KOPT-K1 (cell line): ENCODE data around the gene TEAD1.

Source experiments
- H3K27ac ChIP-seq: fragments of 200-600 bp; sonication (generic); 2 replicates; pipeline ENCODE4 v1.5.1; 2016; ENCODE audit warnings: antibody characterized with exemption, mild to moderate bottlenecking, low read depth, low read length; ENCODE audit not compliant: poor library complexity, severe bottlenecking
- H3K36me3 ChIP-seq: fragments of 200-600 bp; sonication (generic); 2 replicates; pipeline ENCODE4 v1.5.1; 2017; ENCODE audit warnings: antibody characterized with exemption, mild to moderate bottlenecking, low read length, moderate library complexity; ENCODE audit not compliant: insufficient read depth
- H3K9me3 ChIP-seq: fragments of 200-600 bp; sonication (generic); 2 replicates; pipeline ENCODE4 v1.5.1; 2017; ENCODE audit warnings: antibody characterized with exemption, low read length, mild to moderate bottlenecking; ENCODE audit not compliant: insufficient read depth, poor library complexity, severe bottlenecking

The TEAD1 gene

DNA sequence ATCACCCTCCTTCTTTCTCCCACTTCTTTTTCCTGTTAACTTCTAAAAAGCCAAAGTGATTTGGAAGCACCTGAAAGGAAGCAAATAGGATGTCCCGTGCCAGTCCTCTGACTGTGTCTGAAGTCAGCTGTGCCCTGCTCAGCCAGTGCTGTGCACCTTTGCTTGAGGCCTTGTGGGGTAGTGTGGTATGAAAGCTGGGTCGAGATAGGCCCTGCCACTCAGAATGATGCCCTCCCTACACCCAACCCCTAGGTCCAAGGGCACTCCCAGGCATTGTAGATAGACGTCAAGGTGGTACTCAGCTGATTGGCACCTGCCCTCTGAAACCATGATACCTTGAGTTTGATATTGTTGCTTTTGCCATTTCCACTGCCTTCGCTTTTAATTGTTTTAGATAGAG, 251.3 kb downstream of the TEAD1 start:
- Histone ChIP-seq H3K27ac (no peak overlapping the region), H3K9me3 (no peaks in the 10 kb centered on the region), H3K36me3 (no peaks in the 10 kb centered on the region)

GRCh38 chr11:12927221-12927620, 253.0 kb downstream of the TEAD1 start:
- Histone ChIP-seq H3K36me3 (no peaks in the 10 kb centered on the region), H3K9me3 (no peaks in the 10 kb centered on the region)

DNA sequence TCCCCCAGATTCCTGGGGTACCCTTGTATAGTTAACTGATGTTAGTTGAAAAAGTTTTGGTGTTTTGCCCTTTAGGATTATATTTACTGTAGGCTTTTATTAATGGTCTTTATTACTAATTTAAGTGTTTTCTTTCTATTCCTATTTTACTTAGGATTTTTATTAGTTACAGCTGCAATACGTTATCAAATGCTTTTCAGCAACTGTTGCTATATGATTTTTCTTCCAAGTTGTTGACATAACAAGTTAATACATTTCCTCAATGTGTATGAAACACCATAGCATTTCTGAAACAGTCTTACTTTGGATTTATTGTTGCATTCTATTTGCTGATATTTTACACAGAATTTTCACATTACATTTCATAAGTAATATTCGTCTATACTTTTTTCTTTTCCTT, 253.7 kb downstream of the TEAD1 start:
- no peaks in the 10 kb centered on the region for H3K9me3 ChIP-seq
- H3K36me3 ChIP-seq: no peaks in the 10 kb centered on the region
- H3K27ac ChIP-seq: no peak overlapping the region

More at GRCh38 chr11:12927221-12927620, 253.0 kb downstream of the TEAD1 start:
- no peak overlapping the region for H3K27ac ChIP-seq

DNA sequence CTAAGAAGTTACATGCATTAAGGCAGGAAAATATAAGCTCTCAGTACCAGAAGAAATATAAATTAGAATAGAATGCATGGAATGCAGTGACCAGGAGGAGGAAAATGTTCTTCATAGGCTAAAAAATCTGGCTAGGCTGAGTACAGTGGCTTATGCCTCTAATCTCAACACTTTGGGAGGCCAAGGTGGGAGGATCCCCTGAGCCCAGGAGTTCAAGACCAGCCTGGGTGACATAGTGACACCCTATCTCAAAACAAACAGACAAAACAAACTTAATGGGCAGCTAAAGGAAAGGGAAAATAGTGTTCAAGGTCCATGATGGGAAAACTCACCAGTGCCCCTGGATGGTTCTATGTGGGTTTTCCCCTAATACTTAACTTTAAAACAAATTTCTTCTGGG, 256.6 kb downstream of the TEAD1 start:
- Histone ChIP-seq H3K27ac (no peak overlapping the region), H3K9me3 (no peaks in the 10 kb centered on the region), H3K36me3 (no peaks in the 10 kb centered on the region)

DNA sequence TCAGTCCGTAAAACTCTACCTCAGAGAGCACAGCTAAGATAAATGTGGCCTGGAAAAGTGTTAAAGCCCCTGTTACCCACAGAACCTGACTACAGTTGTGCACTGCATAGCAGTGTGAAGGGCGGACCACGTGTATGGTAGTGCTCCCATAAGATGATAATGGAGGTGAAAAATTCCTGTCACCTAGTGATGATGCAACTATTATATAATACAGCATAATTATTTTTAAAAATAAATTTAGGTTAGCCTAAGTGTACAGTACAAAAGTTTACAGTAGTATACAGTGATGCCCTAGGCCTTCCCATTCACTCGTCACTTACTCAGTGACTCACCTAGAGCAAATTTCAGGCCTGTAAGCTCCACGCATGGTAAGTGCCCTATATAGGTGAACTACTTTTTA, 258.3 kb downstream of the TEAD1 start:
- Histone ChIP-seq H3K27ac (no peak overlapping the region), H3K9me3 (no peaks in the 10 kb centered on the region), H3K36me3 (no peaks in the 10 kb centered on the region)

GRCh38 chr11:12936200-12936599, 262.0 kb downstream of the TEAD1 start:
- Histone ChIP-seq H3K36me3 (no peaks in the 10 kb centered on the region), H3K27ac (no peak overlapping the region), H3K9me3 (no peaks in the 10 kb centered on the region)

- Histone ChIP-seq H3K27ac (no peak overlapping the region), H3K9me3 (no peaks in the 10 kb centered on the region), H3K36me3 (no peaks in the 10 kb centered on the region)
Measured at GRCh38 chr11:12938590-12939247, 264.5 kb downstream of the TEAD1 start.

DNA sequence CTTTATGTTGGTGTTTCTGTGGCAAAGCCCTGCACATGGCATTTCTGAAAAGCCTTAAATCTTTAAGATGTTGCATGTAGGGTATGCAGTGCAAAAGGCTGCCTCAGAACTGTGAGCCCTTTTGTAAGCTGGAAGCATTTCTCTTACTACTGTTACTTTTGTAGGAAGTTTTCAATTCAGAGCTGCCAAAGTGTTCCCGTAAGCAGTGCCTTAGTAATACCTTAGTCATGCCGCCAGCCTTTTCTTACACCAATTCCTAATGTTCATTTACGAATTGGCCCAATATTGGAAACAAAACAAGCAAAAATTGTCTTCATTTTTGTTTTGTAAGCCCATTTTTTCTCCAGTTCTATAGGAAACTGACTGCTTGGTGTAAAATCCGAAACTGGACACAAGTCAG, 267.4 kb downstream of the TEAD1 start:
- H3K27ac ChIP-seq: no peak overlapping the region
- H3K36me3 ChIP-seq: no peaks in the 10 kb centered on the region
- H3K9me3 ChIP-seq: no peaks in the 10 kb centered on the region

GRCh38 chr11:12942157-12942556, 267.9 kb downstream of the TEAD1 start:
- no peaks in the 10 kb centered on the region for H3K9me3 ChIP-seq
- H3K36me3 ChIP-seq: no peaks in the 10 kb centered on the region

DNA sequence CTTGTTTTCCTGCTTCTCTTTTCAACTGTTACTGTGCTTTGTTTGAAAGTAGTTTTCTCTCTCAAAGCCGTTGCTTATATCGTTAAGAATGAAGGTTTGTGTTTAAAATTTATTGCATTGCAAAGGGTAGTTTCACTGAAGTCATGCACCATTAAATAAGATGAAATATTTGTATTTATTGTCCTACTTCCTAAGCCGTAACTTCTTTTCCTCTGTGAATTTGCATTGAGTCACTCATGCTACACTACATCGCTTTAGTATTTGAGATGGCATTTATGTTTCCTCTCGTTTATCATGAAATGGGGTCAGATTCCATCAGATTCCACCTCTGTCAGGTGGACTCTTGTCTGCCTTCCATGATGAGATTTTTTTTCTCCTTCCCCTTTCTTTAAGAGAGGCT, 269.1 kb downstream of the TEAD1 start:
- no peaks in the 10 kb centered on the region for H3K36me3 ChIP-seq
- no peak overlapping the region for H3K27ac ChIP-seq
- no peaks in the 10 kb centered on the region for H3K9me3 ChIP-seq

More at GRCh38 chr11:12942157-12942556, 267.9 kb downstream of the TEAD1 start:
- no peak overlapping the region for H3K27ac ChIP-seq

DNA sequence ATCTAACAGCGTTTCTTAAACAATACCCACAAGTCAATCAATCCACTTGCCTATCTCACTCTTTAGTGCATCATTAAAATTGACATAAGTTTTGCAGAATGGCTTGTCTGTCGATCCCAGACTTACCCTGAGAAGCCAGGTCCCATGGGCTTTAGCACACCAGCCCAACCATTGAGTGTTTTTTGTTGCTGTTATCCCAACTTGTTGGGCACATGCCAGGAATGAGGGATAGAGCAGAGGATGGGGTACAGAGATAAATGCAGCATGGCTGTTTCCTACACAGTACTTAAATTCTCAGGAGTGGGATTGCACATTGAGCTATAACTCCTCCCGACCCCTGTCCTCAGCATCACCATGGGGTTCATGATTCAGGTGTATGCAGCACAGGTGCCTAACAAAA, 270.7 kb downstream of the TEAD1 start:
- H3K9me3 ChIP-seq: no peaks in the 10 kb centered on the region
- H3K27ac ChIP-seq: no peak overlapping the region
- H3K36me3 ChIP-seq: no peaks in the 10 kb centered on the region

- Histone ChIP-seq H3K9me3 (no peaks in the 10 kb centered on the region), H3K36me3 (no peaks in the 10 kb centered on the region), H3K27ac (no peak overlapping the region)
Measured at GRCh38 chr11:12949453-12949852, 275.2 kb downstream of the TEAD1 start.

- Histone ChIP-seq H3K9me3 (no peaks in the 10 kb centered on the region), H3K27ac (no peak overlapping the region), H3K36me3 (no peaks in the 10 kb centered on the region)
Measured at GRCh38 chr11:12950670-12951069, 276.4 kb downstream of the TEAD1 start.

GRCh38 chr11:12951376-12951775, 277.2 kb downstream of the TEAD1 start:
- Histone ChIP-seq H3K9me3 (no peaks in the 10 kb centered on the region), H3K27ac (no peak overlapping the region), H3K36me3 (no peaks in the 10 kb centered on the region)

DNA sequence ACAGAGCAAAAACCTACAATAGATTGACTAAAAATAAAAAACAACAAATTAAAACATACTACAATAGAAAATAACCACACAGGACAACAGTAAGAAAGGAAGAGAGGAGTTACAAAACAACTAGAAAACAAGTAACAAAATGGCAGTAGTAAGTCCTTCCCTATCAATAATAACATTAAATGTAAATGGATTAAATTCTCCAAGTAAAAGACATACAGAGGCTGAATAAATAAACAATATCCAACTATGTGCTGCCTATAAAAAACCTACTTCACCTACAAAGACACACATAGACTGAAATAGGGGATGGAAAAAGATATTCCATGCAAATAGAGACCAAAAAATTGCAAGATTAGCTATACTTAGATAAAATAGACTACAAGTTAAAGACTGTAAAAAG, 277.9 kb downstream of the TEAD1 start:
- no peaks in the 10 kb centered on the region for H3K36me3 ChIP-seq
- H3K27ac ChIP-seq: no peak overlapping the region
- H3K9me3 ChIP-seq: no peaks in the 10 kb centered on the region

GRCh38 chr11:12958986-12959385, 284.8 kb downstream of the TEAD1 start:
- Histone ChIP-seq H3K27ac (no peak overlapping the region), H3K36me3 (no peaks in the 10 kb centered on the region), H3K9me3 (no peaks in the 10 kb centered on the region)
